HG02588 (cell line): ENCODE data around the gene PLEKHA4.
"Not testable (repeated sequence)": the region's sequence is repeated elsewhere in the genome, so short reads cannot be mapped to it uniquely, and the experiment has no call there.

Source experiments
- ATAC-seq: cut with Tn5 transposase; IDR thresholded peaks from one replicate; pipeline ENCODE4 v1.9.1; 2021; ENCODE audit warnings: mild to moderate bottlenecking, moderate library complexity; ENCODE audit not compliant: unreplicated experiment

Gene PLEKHA4

GRCh38 chr19:48868114-48868886, at the start of gene PLEKHA4:
Gene PLEKHA4 (minus strand): TSS chr19:48868617. CDS start chr19:48867620, 997 bp downstream.
- no peak for ATAC-seq

DNA sequence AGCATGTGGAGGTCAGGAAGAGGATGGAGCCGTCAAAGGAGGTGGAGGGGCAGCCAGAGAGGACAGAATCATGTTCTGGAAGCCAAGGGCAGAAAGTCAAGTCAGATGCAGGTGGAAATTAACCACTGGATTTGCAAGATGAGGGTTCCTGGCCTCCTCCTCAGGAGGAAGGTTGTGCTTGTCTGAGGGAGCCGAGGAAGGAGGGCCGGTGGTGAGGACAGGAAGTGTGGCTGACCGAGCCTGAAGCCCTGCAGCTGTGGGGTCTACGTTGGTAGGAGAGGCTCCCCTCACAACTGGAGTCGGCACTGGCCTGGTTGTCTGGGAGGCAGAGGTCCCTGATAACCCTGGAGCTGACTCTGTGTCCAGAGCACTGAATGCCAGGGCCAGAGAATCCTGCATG, 49.7 kb upstream of the PLEKHA4 start:
- no peak for ATAC-seq

GRCh38 chr19:48915757-48916156, 47.3 kb upstream of the PLEKHA4 start:
- no peak for ATAC-seq

DNA sequence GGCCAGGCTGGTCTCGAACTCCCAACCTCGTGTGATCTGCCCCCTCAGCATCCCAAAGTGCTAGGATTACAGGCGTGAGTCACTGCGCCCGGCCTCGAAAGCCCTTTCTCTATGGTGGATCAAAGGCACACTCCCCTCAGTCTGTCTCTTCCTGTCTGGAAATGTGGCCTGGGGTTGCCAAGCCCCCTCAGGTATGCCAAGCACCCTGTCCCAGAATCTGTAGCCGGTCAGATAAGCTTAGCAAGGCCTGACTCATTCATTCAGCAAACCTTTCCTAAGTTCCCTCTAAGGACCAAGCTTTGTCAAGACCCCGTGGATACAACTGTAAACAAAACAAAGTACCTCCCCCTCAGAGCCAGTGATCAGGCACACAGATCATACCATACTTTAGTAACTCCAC, 45.8 kb upstream of the PLEKHA4 start:
- ATAC-seq, result no peak

- ATAC-seq, result no peak
These were observed 44.9 kb upstream of the PLEKHA4 start for GRCh38 chr19:48913114-48913889.

GRCh38 chr19:48910803-48911202, 42.4 kb upstream of the PLEKHA4 start:
- ATAC-seq, result no peak

DNA sequence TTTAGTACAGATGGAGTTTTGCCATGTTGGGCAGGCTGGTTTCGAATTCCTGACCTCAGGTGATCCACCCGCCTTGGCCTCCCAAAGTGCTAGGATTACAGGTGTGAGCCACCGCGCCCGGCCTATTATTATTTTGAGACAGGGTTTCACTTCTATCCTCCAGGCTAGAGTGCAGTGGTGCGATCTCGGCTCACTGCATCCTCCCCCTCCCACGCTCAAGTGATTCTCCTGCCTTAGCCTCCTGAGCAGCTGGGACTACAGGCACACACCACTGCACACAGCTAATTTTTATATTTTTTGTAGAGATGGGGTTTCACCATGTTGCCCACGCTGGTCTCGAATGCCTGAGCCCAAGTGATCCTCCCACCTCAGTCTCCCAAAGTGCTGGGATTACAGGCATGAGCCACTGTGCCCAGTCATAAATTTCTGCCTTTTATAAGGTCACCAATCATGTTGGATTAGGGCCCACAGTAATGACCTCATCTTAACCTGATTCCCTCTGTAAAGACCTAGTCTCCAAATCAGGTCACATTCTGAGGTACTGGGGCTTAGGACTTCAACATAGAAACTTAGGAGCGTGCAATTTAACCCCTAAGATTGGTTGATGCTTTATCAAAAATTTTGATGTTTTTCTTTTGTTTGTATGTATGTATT, 41.1 kb upstream of the PLEKHA4 start:
- not testable (repeated sequence) for ATAC-seq

GRCh38 chr19:48907671-48908070, 39.3 kb upstream of the PLEKHA4 start:
- no peak for ATAC-seq

DNA sequence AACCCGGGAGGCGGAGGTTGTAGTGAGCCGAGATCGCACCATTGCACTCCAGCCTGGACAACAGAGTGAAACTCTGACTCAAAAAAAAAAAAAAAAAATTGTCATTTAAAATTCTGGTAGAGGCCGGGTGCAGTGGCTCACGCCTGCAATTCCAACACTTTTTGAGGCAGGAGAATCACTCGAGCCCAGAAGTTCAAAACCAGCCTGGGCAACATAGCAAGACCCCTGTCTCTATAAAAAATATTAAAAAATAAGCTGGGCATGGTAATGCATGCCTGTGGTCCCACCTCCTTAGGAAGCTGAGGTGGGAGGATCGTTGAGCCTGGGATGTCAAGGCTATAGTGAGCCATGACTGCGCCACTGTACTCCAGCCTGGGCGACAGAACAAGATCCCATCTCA, 37.9 kb upstream of the PLEKHA4 start:
- no peak for ATAC-seq

DNA sequence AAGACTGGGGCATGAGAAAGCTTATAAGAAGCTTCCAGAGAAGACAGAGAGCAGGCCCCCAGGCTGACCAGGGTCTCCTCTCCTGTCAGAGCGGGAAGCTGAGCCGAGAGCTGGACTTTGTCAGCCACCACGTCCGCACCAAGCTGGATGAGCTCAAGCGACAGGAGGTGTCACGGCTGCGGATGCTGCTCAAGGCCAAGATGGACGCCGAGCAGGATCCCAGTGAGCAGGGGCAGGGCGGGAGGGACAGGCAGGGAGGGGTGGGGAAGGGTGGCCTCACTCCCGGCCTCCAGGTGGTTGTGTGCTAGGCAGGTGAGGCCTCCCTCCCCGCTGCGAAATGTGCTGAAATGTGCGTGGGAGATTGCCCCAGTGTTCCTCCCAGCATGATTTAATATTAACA, 37.2 kb upstream of the PLEKHA4 start:
- ATAC-seq, result no peak

DNA sequence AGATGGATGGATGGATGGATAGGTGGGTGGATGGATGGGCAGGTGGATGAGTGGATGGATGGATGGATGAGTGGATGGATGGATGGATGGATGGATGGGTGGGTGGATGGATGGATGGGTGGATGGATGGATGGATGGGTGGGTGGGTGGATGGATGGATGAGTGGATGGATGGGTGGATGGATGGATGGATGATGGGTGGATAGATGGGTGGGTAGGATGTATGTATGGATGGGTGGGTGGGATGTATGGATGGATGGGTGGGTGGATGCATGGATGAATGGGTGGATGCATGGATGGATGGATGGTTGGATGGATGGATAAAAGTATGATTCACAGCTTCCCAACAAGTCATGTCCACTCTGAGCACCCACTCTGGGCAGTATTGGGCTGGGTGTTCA, 35.4 kb upstream of the PLEKHA4 start:
- ATAC-seq, result not testable (repeated sequence)

DNA sequence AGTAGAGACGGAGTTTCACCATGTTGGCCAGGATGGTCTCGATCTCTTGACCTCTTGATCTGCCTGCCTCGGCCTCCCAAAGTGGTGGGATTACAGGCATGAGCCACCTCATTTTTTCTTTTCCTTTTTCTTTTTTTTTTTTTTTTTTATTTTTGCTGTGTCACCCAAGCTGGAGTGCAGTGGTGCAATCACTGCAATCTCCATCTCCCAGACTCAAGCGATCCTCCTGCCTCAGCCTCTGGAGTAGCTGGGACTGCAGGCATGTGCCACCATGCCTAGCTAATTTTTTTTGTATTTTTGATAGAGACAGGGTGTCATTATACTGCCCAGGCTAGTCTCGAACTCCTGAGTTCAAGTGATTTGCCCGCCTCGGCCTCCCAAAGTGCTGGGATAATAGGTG, 33.9 kb upstream of the PLEKHA4 start:
- not testable (repeated sequence) for ATAC-seq

- no peak for ATAC-seq
These were observed 32.3 kb upstream of the PLEKHA4 start for GRCh38 chr19:48900477-48901406.

DNA sequence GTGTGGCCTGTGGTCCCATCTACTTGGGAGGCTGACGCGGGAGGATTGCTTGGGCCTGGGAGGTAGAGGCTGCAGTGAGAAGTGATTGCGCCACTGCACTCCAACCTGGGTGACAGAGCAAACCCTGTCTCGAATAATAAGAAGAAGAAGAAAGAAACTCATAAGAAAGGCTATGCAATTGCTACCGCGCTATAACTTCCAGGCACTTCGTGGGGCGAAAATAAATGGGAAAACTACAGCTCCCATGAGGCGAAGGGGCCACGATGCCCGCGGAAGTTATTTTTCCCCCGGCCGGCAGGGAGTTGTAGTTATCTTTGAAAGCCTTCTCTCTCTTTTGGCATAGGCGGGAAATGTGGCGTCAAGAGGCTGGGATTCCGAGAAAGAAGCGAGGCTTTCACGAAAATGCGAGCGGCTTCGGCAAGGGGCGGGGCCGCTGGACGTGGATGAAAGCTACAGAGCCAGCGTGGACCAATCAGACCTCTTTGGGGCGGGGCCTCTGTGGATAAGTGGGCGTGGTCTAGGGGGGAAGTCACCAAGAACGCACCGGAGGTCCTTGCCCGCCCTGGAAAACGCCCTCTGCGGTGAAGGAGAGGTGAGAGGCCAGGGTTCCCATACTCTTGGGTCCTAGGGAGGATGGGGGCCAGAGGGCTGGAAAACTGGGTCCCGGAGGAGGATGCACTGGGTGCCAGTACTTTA, 31.5 kb upstream of the PLEKHA4 start, which contains the start of gene NUCB1:
Gene NUCB1 (plus strand): TSS at position 532 of the 696 bp plus-strand sequence. CDS start 485 bp downstream, outside the sequence.
- peak; percentile 80 for ATAC-seq

DNA sequence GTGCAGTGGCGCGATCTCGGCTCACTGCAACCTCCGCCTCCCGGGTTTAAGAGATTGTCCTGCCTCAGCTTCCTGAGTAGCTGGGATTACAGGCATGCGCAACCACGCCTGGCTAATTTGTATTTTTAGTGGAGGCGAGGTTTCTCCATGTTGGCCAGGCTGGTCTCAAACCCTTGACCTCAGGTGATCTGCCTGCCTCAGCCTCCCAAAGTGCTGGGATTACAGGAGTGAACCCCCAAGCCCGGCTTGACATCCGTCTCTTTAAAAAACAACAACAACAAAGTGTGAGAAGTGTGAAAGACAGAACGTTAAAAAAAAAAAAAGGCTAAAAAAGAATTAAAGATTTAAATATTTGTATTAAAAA, 31.0 kb upstream of the PLEKHA4 start:
- not testable (repeated sequence) for ATAC-seq

DNA sequence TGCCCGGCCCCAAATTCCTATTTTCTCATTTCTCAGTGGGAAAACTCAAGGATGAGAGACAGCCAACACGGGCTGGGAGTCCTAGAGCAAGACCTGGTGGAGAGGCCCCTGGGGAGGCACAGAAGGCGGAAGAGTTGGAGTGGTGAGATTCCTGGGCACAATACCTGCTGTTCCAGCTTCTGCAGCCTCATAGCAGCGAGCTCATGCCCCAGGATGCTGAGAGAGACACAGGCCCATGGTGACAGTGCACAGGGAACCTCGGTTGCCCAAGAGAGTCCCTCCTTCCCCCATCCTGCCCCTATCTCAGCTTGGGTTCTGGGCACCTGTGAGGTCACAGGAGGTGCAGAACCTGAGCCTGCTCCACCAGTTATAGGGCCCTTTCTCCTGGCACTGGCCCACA, 28.8 kb upstream of the PLEKHA4 start:
- ATAC-seq, result no peak

- ATAC-seq, result no peak
These were observed 27.8 kb upstream of the PLEKHA4 start for GRCh38 chr19:48896191-48896720.

DNA sequence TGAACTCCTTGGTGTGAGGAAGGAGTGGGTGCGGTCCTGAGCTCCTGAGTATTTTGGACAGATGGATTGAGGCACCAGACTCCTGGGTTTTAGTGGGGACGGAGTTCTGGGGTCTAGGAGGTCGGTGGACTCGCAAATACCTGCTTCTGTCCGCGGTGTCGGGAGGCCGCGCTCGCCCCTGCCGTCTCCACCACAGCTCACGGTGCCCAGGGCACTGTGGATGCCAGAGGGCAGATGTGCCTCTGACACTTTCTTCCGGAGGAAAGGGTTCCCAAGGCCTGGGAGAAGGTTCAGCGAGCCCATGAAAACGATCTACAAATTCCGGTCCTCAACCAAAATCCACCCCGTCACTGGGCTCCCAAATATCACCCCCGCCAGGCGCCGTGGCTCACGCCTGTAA, 26.8 kb upstream of the PLEKHA4 start:
- ATAC-seq, result no peak

GRCh38 chr19:48890551-48890950, 22.1 kb upstream of the PLEKHA4 start:
- ATAC-seq, result no peak

DNA sequence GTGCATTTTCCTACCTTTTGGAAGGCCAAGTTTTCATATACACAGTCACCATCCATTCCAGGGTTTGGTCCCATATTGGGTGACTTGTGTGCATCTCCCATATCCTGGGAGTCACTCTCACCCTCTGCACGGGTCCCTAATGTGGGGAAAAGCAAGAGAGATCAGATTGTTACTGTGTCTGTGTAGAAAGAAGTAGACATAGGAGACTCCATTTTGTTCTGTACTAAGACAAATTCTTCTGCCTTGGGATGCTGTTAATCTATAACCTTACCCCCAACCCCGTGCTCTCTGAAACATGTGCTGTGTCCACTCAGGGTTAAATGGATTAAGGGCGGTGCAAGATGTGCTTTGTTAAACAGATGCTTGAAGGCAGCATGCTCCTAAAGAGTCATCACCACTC, 21.1 kb upstream of the PLEKHA4 start:
- ATAC-seq, result not testable (repeated sequence)
